Peyer's patch (tissue), 4 donors: ENCODE data around the gene LIPG.
"Not testable (repeated sequence)": the region's sequence is repeated elsewhere in the genome, so short reads cannot be mapped to it uniquely, and the experiment has no call there.

Experiments used
- CTCF ChIP-seq, 6 experiments: fragments of 450-650 bp in 4 of 6; fragments of 200-600 bp in 2 of 6; sonication (generic) in 1 of 6; IDR thresholded peaks; one replicate each; pipeline ENCODE4 v1.5.1; 2017 to 2019; ENCODE audit warnings: antibody characterized with exemption in 6 of 6, mild to moderate bottlenecking in 3 of 6, moderate library complexity in 1 of 6
- POLR2A ChIP-seq, 2 donors: fragments of 450-650 bp; IDR thresholded peaks; one replicate each; pipeline ENCODE4 v1.5.1; 2017; ENCODE audit warnings: antibody characterized with exemption in 2 of 2, mild to moderate bottlenecking in 2 of 2, moderate library complexity in 2 of 2

- not testable (repeated sequence) for TF ChIP-seq POLR2A, CTCF (IDR thresholded peaks at IDR 0.05)
These were observed 49.0 kb upstream of the LIPG start for GRCh38 chr18:49512876-49513275.
